COLO668 (cell line): Measurements from ENCODE around the gene PHF20.
A peak's percentile ranks its signal among the peaks of the same experiment; 100 is the strongest.
"Not testable (repeated sequence)": the region's sequence is repeated elsewhere in the genome, so short reads cannot be mapped to it uniquely, and the experiment has no call there.

Experiments
- DNase-seq: peaks from one replicate; lab custom pipeline; 2025; ENCODE audit not compliant: unreplicated experiment; lab: John Stamatoyannopoulos, UW

Gene PHF20

DNA sequence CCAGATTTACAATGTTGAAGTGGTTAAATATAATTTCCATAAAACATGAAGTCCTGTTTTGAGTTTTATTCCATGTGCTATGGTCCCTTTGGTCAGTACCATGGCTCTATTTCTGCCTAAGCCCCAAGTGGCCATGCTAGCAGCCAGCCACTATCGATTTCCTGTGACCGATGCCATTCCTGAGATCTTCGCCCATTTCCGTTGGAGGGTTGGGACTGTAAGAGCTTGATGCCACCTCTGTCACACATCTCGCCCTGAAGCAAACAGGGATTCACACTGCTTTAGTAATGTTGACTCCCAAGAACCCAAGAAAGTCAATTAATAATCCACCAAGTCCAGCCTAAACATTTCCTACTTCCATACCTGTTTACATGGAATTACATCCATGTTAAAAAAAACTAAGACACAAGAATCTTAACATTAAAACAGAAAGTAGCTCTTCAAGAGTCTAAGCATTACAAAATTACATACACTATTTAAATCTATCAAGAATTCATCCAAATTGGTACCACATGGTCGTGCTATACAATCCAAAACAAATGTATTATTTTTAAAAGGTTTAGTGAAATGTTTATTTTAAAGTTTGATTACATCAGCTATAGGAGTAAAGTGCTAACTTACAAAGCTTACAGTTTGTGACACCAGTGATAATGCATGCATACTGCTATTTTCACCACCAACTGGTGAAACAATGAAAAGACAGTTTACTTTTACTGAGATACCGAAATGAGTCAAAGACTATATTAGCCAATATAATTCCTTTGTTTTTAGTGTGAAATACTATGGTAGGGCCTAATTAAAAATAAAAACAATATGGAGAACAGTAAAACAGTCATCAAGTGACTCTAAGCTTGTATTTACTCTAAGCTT lies 32.3 kb upstream of the PHF20 start:
- peak; percentile 22 for DNase-seq

DNA sequence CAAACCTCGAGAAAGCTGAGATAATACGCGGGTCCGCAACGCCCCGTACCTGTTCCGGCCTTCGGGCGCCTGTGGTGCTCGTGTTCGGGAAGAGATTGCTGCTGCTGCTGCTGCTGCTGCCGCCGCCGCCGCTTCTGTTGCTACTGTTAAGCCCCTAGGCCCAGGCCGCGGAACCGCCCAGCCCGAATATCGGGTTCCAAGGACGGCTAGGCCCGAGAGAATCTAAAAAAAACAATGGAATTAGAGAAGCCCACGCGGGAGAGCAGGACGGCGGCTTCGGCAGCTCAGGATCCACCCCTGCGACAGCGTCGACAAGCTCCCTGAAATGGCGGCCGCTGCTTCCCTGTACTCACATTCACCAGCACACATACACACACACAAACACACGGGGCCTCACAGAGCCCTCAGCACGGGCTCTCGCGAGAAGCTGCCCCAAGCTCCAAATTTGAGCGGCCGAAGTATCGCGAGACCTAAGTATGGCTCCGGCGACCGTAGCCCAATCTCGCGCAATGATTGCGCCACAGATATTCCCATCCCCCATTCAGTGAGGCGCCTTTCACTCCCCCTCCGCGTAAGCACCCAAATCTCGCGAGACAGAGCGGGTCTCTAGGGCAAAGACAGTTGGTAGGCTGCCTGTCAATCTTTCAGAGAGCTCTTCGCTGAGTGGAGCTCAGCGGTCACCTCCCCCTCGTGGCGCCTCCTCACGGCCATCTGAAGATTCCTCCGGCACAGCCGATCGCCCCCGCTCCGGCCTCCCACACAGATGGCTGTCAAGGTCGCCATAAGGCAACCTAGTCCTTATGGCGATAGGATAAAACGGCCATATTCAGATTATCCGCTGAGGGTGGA lies 29.7 kb upstream of the PHF20 start, which contains the start of gene RBM39:
Gene RBM39, minus strand, starts transcription at position 369 of the 849 bp plus-strand sequence. CDS start 1,386 bp downstream, outside the sequence.
- peak; percentile 100 for DNase-seq

DNA sequence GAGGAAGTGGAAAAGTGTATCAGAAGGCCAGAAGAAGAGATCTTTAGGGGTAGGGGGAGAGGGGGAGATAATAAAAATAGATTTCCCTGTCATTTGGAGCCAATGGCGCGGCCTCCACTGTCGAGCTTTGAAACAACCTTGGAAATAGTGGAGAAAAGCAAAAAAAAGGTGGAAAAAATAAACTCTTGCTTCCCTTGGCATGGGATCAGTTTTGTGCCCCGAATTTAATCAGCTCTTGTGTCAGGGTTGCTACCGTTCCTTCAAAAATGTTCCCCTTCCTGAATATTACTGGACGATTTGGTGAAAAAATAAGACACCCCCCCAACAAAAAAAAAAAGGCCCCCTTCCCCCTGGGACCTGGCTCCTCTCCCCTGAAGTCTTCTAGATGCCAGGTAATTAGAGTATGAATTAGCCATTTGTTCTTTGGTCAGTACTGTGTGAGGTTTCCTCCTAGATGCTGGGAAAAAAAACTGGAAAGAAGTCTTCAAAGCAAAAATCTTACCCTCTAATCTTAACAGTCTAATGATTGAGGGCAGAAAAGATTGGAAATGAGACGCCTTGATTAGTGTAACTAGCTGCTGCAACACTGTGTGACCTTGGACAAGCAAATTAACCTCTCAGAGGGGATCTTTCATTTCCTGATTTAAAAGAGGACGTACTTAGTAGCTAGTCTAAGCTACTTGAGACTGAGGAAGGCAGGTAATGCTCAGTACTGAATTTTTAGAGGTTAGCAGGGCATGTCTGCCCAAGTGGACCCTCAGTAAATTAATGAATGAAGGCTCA lies 28.9 kb upstream of the PHF20 start:
- DNase-seq: no peak

DNA sequence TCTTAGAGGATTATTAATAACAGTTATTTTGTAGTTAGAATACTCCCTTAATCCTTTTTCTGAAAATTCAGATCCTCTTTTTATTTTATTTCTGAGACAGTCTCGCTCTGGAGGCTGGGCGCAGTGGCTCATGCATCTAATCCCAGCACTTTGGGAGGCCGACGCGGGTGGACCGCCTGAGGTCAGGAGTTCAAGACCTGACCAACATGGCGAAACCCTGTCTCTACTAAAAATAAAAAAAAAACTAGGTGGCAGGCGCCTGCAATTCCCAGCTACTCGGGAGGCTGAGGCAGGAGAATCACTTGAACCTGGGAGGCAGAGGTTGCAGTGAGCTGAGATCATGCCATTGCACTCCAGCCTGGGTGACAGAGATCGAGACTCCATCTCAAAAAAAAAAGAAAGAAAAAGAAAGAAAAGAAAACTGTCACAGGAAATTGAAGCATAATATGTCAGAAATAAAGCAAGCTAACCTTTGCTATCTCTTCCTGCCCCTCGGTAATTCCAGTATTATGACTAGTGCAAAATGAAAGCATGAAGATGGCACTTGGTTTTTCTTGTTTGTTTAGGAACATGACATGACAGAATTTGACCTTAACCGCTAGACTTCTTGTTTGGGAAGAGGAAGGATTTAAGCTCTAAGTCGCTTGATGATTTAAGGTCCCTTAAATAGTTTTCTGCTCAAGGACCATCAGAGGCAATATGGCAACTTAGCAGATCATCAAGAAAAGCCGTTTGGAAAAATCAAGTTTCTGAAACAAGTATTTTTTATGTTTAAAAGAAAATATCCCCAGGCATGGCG lies 27.9 kb upstream of the PHF20 start:
- DNase-seq: no peak

DNA sequence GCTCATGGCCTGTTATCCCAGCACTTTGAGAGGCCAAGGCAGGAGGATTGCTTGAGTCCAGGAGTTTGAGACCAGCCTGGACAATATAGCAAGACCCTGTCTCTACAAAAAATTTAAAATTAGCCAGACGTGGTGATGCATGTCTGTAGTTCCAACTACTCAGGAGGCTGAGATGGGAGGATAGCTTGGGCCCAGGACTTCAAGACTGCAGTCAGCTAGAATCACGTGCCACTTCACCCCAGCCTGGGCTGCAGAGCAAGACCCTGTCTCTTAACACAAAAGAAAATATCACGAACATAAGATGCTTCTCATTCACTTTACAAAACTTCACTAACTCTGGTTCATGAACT lies 27.3 kb upstream of the PHF20 start:
- not testable (repeated sequence) for DNase-seq

DNA sequence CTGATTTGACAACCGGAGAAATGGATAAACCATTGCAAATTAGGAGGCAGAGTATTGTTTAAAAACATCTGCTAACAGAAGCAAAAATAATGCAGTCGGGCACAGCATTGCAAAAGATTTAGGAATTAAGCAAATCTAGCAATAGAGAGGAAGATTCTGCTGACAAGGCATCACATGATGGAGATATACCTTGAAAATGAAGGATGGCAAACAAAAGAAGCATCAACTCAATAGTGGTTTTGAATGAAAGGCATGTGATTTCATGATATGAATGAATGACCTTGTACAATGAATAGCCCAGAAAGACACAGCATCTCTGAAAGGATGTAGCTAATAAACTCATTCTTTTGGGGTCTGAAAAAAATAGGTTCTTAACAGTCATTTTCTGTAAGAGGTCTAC lies 21.2 kb upstream of the PHF20 start:
- DNase-seq: no peak

DNA sequence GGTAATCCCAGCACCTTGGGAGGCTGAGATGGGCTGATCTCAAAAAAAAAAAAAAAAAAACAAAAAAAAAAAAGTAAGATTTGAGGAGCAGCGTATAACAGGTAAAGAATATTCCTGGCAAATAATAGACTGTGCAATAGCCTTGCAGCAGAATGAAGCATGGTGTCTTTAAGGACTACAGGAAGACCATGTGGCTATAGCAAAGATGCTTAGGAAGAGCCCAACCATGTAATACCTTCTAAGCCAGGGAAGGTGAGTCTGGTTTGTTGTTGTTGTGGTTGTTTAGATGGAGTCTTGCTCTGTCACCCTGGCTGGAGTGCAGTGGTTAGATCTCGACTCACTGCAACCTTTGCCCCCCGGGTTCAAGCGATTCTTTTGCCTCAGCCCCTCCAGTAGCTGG lies 15.4 kb upstream of the PHF20 start:
- DNase-seq: no peak

DNA sequence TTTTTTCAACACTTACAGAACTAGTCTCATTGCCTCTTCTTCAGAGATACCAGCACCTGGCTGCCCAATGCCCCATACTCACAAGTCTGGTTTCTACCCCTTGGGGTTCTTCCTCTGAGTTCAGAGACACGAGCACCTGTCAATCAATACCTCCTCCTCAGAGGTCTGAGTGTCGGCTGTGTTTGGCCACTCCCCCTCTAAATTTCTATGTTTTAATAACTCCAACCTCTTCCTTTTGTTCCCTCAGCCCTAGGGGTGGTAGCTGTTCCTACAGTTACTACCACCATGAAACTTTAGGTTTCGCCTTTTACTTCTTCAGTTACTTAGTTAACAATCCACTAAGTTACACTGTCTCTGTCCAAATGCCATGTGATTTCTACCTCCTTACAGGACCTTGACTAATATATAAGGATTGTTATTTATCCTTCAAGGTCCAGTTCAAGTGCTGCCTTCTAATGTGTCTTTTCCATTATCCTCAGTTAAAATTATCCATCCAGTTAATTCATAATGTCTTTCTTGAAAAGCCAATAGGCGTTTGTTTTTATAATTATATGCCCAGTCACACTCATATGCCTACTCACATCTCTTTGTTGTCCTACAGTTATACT lies 14.6 kb upstream of the PHF20 start:
- DNase-seq: no peak

DNA sequence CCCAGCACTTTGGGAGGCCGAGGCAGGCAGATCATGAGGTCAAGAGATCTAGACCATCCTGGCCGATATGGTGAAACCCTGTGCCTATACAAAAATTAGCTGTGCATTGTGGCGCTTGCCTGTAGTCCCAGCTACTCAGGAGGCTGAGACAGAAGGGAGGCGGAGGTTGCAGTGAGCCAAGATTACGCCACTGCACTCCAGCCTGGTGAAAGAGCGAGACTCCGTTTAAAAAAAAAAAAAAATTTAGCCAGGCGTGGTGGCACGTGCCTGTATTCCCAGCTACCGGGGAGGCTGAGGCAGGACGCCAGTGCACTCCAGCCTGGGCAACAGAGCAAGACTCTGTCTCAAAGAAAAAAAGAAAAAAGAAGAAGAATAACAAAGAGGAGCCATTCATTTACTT lies 10.3 kb upstream of the PHF20 start:
- DNase-seq: not testable (repeated sequence)

DNA sequence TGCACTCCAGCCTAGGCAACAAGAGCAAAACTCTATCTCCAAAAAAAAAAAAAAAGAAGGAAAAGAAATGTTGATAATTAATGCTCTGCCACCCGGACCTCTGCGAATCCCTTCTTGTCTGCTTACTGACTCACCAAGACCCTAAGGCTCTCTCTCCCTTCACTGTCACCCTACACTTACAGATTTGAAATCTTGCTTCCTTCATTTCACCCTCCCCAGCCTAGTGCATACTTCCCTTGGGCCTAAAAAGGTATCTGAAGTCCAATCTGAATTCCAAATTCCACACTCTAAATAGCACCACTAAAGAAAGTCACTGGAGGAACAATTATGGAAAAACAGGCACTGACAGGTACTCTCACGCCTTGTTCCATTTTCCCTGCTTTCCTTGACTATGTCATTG lies 9.4 kb upstream of the PHF20 start:
- DNase-seq: no peak

DNA sequence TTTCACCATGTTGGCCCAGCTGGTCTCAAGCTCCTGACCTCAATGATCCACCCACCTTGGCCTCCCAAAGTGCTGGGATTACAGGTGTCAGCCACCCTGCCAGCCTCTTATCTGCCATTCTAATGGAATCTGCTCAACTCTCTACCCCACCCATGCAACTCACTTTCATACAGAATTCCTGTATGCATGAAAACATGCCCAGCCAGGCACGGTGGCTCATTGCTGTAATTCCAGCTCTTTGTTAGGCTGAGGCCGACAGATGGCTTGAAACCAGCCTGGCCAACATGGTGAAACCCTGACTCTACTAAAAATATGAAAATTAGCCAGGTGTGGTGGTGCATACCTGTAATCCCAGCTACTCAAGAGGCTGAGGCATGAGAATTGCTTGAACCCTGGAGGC lies 6.9 kb upstream of the PHF20 start:
- not testable (repeated sequence) for DNase-seq

DNA sequence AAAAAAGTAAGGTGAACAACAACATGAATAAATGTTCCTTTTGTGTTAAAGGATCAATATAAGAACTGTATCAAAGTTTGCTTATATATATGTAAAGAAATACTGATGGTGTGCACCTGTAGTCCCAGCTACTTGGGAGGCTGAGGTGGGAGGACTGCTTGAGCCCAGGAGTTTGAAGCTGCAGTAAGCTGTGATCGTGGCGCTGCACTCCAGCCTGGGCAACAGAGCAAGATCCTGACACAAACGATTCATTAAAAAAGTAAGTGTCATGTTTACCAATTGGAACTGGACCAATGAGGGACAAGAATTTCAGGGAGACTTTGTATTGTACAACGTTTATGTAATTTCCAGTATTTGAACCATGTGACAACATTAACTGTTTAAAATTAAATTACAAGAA lies 5.0 kb upstream of the PHF20 start:
- DNase-seq: no peak

DNA sequence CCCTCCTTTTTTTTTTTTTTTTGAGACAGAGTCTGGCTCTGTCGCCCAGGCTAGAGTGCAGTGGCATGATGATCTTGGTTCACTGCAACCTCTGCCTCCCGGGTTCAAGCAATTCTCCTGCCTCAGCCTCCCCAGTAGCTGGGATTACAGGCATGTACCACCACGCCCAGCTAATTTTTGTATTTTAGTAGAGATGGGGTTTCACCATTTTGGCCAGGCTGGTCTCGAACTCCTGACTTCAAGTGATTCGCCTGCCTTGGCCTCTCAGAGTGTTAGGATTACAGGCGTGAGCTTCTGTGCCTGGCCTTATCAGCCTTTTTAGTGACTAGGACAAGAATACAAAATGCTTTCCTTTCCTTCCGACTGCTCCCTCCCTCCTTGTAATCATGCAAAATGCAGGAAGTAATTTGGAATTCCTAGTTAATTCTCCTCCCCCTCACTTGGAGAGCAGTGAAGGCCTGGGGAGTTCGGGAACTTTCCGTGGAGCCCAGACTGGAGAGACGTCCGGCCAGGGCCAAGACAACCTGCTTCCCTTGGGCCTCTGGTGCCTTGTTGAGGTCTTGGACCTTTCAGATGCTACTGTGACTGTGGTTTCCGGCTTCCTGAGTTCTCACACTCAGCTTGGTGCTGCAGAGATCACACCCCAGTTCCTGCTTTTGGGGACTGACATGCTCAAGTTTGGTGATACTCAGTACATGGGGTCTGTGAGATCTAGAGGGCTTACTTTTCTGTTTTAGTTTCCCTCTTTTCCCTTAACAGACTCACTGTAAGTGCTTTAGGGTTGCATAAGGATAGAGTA lies 3.9 kb upstream of the PHF20 start:
- DNase-seq: no peak

DNA sequence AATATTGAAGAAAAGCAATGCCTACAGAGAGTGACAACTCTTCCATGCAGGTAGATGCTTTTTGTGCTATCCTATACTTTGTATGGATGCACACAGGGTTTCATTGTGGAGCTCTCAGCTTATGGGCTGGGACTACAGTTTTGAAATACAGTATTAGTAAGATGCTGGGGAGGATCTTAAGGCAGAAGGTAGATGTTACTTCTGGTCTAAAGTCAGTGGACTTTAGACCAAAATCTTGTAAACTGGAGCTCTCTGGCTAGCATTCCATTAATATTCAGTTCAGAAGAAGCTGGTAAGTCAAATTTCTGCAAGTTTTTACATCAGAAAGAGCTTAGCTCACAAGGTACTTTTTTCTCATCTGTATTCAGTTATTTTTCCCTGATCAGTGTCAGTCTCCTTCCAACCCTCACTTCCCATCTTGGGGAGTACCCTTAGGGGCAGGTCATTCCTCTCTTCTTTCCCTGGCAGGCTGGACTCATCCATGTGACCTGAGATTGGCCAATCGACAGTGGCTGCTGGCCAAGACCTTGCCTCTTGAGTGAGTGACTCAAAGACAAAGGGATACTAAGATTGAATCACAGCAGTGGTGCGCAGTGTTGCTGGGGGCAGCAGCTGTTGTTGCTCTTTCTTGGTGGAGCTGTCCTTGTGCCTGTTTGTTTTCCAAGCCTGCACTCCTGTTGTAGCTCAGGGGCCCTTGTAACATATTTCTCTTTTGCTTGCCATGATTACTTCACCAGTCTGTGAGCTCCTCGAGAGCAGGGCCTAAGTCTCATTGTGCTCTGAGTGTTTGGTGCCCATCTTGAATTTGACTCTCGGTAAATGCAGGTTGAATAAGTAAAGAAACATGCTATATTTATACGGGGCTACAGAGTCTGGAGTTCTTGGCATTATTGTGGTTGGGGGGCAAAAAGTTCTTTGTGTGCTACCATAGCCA lies 2.8 kb upstream of the PHF20 start:
- DNase-seq: no peak

DNA sequence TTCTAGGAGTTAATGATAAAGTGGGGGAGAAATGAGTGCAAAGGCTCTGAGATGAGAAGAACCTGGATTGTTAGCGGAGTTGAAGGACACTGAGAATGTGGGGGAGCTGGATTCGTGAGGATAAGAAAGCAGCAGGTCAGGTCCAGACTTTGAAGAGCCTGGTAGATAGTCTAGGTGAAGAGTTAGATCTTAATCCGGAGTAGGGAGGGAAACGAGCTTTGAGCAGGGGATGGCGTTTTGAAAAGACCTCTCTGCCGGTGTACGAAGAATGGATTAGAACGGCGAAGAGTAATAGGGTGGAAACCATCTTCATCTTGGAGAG lies 487 bp upstream of the PHF20 start:
- no peak for DNase-seq

DNA sequence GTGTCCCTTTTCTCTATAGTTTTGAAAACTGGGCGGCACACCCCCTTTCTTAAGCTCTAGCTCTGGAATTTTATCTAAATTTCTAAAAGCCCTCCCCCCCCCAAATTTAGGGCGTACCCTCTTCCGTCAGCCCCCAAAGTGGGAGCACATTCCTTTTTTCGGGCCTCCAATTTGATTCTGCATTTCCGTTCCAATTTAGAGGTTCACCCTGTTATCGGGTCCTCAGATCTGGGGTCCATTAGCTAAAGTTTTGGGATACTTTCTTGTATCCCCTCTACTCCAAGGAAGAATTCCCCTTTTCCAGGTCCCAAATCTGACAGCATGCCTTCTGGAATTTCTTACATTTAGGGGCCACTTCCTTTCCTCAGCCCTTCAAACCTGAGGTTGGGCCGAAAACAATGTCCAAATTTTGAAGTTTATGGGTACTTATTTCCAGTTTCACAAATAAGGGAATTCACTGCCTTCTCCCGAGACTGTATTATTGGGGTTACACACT lies 796 bp downstream of the PHF20 start:
- no peak for DNase-seq

DNA sequence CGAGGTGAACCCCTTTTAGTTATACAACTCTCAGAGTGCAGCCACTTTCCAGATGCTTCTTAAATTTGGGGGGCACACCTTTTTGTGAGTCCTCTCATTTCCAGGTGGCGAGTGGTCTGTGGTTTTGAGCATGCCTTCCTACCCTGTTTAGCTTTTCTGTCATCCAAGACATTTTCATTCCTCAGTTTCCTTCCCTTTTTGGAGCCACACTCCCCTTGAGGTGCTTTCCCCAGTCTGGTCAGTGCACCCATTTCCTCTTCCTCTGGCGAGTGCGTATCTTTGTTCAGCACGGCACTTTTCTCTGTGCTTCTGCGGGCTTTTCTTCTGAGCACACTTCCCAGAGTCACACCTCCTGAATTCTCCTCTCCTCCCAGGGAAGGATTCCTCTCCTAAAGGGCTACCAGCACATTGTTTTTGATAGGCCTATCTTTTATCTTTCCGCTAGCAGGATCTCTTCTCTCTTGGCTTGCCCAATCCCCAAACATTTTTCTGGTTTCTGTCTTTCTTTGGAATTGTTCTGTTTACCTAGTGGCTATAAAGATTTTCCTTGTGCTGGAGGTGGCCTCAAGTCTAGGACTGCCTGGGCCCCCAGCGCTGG lies 1.4 kb downstream of the PHF20 start:
- no peak for DNase-seq

DNA sequence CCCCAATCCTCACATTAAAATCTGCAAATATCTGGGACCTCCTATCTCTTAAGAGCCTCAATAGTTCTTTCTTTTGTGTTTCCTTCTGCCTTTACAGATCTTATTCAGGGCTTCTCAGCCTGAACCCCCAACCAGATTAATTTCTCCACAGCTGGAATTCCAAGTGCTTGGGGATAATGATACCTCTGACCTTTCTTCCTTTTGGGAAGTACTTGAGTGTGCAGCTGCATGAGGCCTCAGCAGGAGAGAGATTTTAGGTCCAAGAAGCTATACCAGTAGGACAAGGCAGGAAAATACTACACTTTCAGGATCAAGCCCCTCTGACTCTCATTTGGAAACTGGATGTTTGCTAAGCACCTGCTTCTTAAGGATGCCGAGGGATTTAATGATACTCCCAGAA lies 2.6 kb downstream of the PHF20 start:
- DNase-seq: no peak
